Stimulated activated CD4-positive, alpha-beta T cell treated with anti-CD3 and anti-CD28 coated beads, TNF-alpha, amount 100 ng/mL, for 48 hours (primary cell): ENCODE data around the gene RFX8.
"Not testable (repeated sequence)": the region's sequence is repeated elsewhere in the genome, so short reads cannot be mapped to it uniquely, and the experiment has no call there.

Experiments used
- DNase-seq, 3 donors: peaks; one replicate each; pipeline ENCODE4 v3.0.0-alpha.2; 2020; ENCODE audit warnings: low read depth in 3 of 3

The RFX8 gene

GRCh38 chr2:101474731-101475384 is at the start of gene RFX8:
Gene RFX8, minus strand, starts transcription at chr2:101475112. Its CDS starts 8,264 bp downstream, at chr2:101466848.
- DNase-seq, result peak; percentile 44 to 63 (median 48)

GRCh38 chr2:101521487-101521886 is 46.6 kb upstream of the RFX8 start:
- no peak for DNase-seq

GRCh38 chr2:101520246-101520645 is 45.3 kb upstream of the RFX8 start:
- DNase-seq, result no peak

GRCh38 chr2:101518578-101519492 is 43.9 kb upstream of the RFX8 start:
- DNase-seq, result no peak

GRCh38 chr2:101517758-101518271 is 42.9 kb upstream of the RFX8 start:
- no peak for DNase-seq

- peak in 1 of 3 donors; percentile 22 for DNase-seq
These were observed 42.1 kb upstream of the RFX8 start for GRCh38 chr2:101516823-101517690.

- DNase-seq, result no peak
These were observed 41.4 kb upstream of the RFX8 start for GRCh38 chr2:101516349-101516748.

- DNase-seq, result no peak
These were observed 40.6 kb upstream of the RFX8 start for GRCh38 chr2:101515477-101515876.

GRCh38 chr2:101512993-101513392 is 38.1 kb upstream of the RFX8 start:
- no peak for DNase-seq

- no peak for DNase-seq
These were observed 36.5 kb upstream of the RFX8 start for GRCh38 chr2:101511381-101511780.

- no peak for DNase-seq
These were observed 34.8 kb upstream of the RFX8 start for GRCh38 chr2:101509499-101510284.

- DNase-seq, result no peak
These were observed 33.7 kb upstream of the RFX8 start for GRCh38 chr2:101508636-101509035.

GRCh38 chr2:101505276-101505675 is 30.4 kb upstream of the RFX8 start:
- not testable (repeated sequence) for DNase-seq

- DNase-seq, result not testable (repeated sequence)
These were observed 29.8 kb upstream of the RFX8 start for GRCh38 chr2:101504744-101505143.

- DNase-seq, result no peak
These were observed 27.2 kb upstream of the RFX8 start for GRCh38 chr2:101502095-101502494.

- peak in 1 of 3 donors; percentile 3 for DNase-seq
These were observed 26.5 kb upstream of the RFX8 start for GRCh38 chr2:101501443-101501842.

GRCh38 chr2:101500860-101501259 is 25.9 kb upstream of the RFX8 start:
- DNase-seq, result no peak

- DNase-seq, result no peak
These were observed 25.3 kb upstream of the RFX8 start for GRCh38 chr2:101500180-101500579.

- no peak for DNase-seq
These were observed 21.4 kb upstream of the RFX8 start for GRCh38 chr2:101496279-101496678.

- no peak for DNase-seq
These were observed 18.1 kb upstream of the RFX8 start for GRCh38 chr2:101492936-101493473.

GRCh38 chr2:101486994-101487393 is 12.1 kb upstream of the RFX8 start:
- no peak for DNase-seq
